Measurements from ENCODE around the gene ACTN4.

ACTN4 gene

DNA sequence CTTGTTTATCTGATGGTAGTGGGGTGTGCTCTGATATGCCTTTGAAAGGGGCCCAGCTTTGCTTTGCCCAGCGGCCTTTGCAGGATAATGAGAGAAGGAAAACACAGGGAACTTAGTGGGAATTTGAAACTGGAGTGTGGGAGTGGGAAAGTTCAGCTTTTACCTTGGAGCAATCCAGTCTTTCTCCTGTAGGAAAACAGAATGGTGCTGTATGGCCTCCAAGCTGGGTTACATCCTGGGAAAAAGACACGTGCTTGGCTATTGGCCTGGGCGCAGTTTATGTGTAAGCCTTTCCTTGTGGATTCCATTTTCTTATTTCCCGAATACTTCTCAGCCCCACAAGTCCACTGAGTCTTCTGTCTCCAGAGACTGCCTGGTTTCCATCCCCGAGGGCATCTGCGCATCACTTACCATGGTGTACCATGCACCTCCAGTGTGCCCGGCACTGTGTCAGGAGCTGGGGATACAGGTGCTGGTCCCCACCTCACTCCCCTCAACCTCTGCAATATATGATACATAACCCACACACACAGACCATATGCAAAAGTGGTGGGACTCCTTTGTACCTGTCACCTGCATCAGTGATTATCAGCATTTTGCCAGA, 31.5 kb downstream of the ACTN4 start:
- 0 out of 2 replicates have a peak, but pooled peaks cover 2% of the 10 kb centered on the region for H3K36me3 ChIP-seq (ENCODE audit: control insufficient read depth, insufficient read depth, low read length)
- no peak overlapping the region for H3K4me3 ChIP-seq (ENCODE audit: low read length)
- no peaks in the 10 kb centered on the region for H3K9me3 ChIP-seq (ENCODE audit: control insufficient read depth, insufficient read depth, low read length)
- H3K27ac ChIP-seq (ENCODE audit: low read length) = no peak overlapping the region
- WGBS (ENCODE audit: insufficient coverage, insufficient read length) = no CpG with 5 or more reads among the region's 7 CpGs
- no peak for DNase-seq (ENCODE audit: low read depth, low spot score)
- H3K27me3 ChIP-seq (ENCODE audit: control insufficient read depth, insufficient read depth, low read length) = no peaks in the 10 kb centered on the region
- peaks cover 12% of the 10 kb centered on the region for H3K4me1 ChIP-seq (ENCODE audit: control insufficient read depth, insufficient read depth, low read length)

DNA sequence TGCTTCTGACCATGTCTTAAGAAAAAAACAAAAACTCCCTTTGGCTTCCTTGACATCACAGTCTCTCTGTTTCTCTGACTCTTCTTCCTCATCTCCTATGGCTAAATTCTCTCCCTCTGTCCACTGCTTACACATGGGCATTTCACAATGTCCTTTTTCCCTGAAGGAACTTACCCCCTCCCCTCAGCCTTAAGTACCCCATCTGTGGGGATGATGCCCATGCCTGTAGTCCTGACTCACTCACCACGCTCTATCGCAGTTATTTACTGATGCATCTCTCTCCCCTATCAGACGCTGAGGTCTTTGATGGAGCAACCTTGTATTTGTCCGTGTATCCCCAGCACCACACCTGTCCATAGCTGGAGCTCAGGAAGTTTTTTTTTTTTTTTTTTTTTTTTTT, 32.4 kb downstream of the ACTN4 start:
- no peak for DNase-seq (ENCODE audit: low read depth, low spot score)
- no CpG with 5 or more reads among the region's 4 CpGs for WGBS (ENCODE audit: insufficient coverage, insufficient read length)
- Histone ChIP-seq H3K27me3 (ENCODE audit: control insufficient read depth, insufficient read depth, low read length) (no peaks in the 10 kb centered on the region), H3K4me1 (ENCODE audit: control insufficient read depth, insufficient read depth, low read length) (peaks cover 16% of the 10 kb centered on the region; the same call in 1 of the 2 replicates), H3K36me3 (ENCODE audit: control insufficient read depth, insufficient read depth, low read length) (0 out of 2 replicates have a peak, but pooled peaks cover 2% of the 10 kb centered on the region), H3K27ac (ENCODE audit: low read length) (no peak overlapping the region), H3K4me3 (ENCODE audit: low read length) (no peak overlapping the region), H3K9me3 (ENCODE audit: control insufficient read depth, insufficient read depth, low read length) (no peaks in the 10 kb centered on the region)

DNA sequence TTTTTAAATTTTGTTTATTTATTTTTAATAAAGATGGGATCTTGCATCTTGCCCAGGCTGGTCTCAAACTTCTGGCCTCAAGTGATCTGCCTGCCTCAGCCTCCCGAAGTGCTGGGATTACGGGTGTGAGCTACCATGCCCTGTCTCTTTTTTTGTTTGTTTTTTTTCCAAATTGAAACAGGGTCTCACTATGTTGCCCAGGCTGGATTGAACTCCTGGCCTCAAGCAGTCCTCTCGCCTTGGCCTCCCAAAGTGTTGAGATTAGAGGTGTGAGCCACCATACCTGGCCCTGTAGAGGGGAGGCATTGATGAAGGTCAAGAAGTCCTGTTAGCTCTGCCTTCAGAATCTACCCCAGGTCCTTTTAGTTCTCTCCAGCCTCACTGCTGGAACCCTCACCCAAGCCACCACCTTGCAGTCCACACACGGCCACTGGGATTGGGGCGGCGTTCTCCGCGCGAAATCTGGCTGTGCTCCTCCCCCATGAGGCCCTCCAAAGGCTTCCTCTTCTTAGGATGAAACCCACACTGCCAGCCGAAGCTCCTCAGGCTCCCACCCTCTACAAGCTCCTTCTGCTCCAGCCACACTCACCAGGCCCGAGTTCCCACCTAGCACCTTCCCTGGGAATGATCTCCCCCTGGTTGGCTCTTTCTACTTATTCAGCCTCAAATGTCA, 34.9 kb downstream of the ACTN4 start:
- WGBS (ENCODE audit: insufficient coverage, insufficient read length) = no CpG with 5 or more reads among the region's 11 CpGs
- peaks cover 19% of the 10 kb centered on the region for H3K4me1 ChIP-seq (ENCODE audit: control insufficient read depth, insufficient read depth, low read length)
- 0 out of 2 replicates have a peak, but pooled peaks cover 2% of the 10 kb centered on the region for H3K36me3 ChIP-seq (ENCODE audit: control insufficient read depth, insufficient read depth, low read length)
- no peaks in the 10 kb centered on the region for H3K27me3 ChIP-seq (ENCODE audit: control insufficient read depth, insufficient read depth, low read length)
- no peak for DNase-seq (ENCODE audit: low read depth, low spot score)
- H3K27ac ChIP-seq (ENCODE audit: low read length) = peak overlapping the region; percentile 3
- H3K9me3 ChIP-seq (ENCODE audit: control insufficient read depth, insufficient read depth, low read length) = no peaks in the 10 kb centered on the region
- no peak overlapping the region for H3K4me3 ChIP-seq (ENCODE audit: low read length)

DNA sequence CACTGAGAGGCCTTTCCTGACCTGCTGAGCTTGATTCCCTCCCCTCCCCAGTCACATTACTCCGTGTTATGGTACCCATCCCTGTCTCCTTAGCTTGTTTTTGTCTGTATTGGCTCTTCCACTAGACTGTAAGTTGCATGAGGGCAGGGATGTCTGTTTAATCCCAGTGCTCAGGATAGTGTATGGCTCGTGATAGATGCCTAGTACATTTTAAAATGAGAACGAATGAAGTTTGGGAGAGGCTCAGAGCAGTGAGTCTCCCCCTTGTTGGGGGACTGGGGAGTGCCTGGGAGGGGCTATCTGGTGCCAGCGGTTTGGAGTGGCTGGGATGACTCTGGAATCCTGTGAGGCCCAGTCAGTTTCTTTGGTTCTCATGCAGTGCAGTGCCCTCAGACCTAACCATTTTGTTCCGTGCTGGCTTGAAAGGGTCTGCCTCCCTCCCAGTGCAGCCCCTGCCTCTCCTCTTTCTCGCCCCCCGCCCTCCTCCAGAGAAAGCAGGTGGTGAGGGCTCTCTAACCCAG, 35.5 kb downstream of the ACTN4 start:
- WGBS (ENCODE audit: insufficient coverage, insufficient read length) = no CpG with 5 or more reads among the region's 7 CpGs
- Histone ChIP-seq H3K36me3 (ENCODE audit: control insufficient read depth, insufficient read depth, low read length) (0 out of 2 replicates have a peak, but pooled peaks cover 2% of the 10 kb centered on the region), H3K4me1 (ENCODE audit: control insufficient read depth, insufficient read depth, low read length) (peaks cover 19% of the 10 kb centered on the region), H3K4me3 (ENCODE audit: low read length) (no peak overlapping the region), H3K27ac (ENCODE audit: low read length) (peak overlapping the region; percentile 3), H3K9me3 (ENCODE audit: control insufficient read depth, insufficient read depth, low read length) (no peaks in the 10 kb centered on the region), H3K27me3 (ENCODE audit: control insufficient read depth, insufficient read depth, low read length) (no peaks in the 10 kb centered on the region)
- DNase-seq (ENCODE audit: low read depth, low spot score) = no peak

DNA sequence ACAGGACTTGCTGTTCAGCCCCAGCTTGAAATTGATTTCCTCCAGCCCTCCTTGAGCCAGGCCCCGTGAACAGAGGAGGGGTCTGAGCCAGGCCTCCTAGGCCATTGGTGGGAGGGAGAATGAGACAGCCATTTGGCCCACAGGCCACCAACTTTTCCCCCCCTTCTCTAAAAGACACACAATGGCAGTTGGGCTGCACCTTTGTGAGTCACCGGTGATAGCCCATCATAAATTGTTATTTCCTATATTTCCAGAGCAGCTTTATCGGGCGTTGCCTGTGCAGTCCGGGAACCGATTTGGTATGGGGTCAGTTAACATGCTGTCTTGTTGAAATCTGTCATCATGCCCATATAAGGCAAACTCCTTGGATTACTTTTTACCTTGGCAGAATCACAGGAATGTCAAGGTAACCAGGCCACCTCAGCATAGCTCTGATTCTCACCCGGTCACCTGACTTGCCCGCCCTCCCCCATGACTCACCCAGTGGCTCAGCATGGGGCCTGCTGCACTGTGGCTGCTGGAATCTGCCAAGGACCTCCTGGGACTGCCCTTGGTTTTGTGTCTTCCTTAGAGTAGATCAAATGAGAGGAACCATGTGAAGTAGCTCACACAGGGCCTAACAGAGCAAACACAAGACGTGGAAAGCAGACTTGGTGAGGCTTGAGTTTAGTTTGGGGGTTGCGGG, 36.1 kb downstream of the ACTN4 start:
- peak; percentile 82 for DNase-seq (ENCODE audit: low read depth, low spot score)
- WGBS (ENCODE audit: insufficient coverage, insufficient read length) = no CpG with 5 or more reads among the region's 10 CpGs
- Histone ChIP-seq H3K36me3 (ENCODE audit: control insufficient read depth, insufficient read depth, low read length) (0 out of 2 replicates have a peak, but pooled peaks cover 2% of the 10 kb centered on the region), H3K27ac (ENCODE audit: low read length) (peak overlapping the region; percentile 3), H3K4me1 (ENCODE audit: control insufficient read depth, insufficient read depth, low read length) (peaks cover 19% of the 10 kb centered on the region), H3K9me3 (ENCODE audit: control insufficient read depth, insufficient read depth, low read length) (no peaks in the 10 kb centered on the region), H3K27me3 (ENCODE audit: control insufficient read depth, insufficient read depth, low read length) (no peaks in the 10 kb centered on the region), H3K4me3 (ENCODE audit: low read length) (no peak overlapping the region)

DNA sequence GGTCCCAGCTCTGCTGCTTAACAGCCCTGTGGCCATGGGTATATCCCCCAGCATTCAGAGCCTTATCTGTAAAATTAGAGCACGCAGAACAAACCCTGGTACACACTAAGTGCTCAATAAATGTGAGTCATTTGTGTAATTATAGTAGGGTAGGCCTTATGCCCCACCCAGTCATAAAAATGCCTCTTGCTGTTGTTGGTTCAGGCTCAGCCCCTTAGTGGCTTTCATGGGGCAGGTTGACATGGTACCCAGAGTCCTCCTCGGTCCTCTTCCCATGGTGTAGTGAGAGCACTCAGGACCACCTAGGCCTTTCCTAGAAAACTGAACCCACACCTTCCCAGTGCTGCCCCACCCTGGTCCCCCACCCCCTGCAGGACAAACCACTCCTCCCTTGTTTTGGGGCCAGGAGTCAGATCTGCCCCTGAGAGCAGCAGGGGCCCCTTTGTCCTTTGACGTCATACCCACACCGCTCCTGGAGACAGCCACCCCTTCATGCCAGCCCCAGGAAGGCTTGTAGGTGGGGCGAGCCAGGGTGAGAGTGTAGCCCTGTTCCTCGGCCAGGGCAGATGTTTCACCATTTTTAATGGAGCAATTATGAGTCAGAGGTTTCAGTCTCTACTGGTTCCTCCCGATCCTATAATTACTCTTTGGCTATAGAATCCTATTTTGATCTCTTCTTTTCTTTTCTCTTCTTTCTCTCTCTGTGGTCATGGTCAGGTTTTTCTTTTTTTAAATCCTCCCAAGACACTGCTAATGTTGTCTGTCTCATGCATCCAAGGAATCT, 36.8 kb downstream of the ACTN4 start:
- Histone ChIP-seq H3K27ac (ENCODE audit: low read length) (no peak overlapping the region), H3K27me3 (ENCODE audit: control insufficient read depth, insufficient read depth, low read length) (no peaks in the 10 kb centered on the region), H3K36me3 (ENCODE audit: control insufficient read depth, insufficient read depth, low read length) (no peaks in the 10 kb centered on the region), H3K4me3 (ENCODE audit: low read length) (no peak overlapping the region), H3K9me3 (ENCODE audit: control insufficient read depth, insufficient read depth, low read length) (no peaks in the 10 kb centered on the region), H3K4me1 (ENCODE audit: control insufficient read depth, insufficient read depth, low read length) (peaks cover 19% of the 10 kb centered on the region)
- no CpG with 5 or more reads among the region's 7 CpGs for whole genome bisulfite sequencing (ENCODE audit: insufficient coverage, insufficient read length)
- DNase-seq (ENCODE audit: low read depth, low spot score) = no peak

DNA sequence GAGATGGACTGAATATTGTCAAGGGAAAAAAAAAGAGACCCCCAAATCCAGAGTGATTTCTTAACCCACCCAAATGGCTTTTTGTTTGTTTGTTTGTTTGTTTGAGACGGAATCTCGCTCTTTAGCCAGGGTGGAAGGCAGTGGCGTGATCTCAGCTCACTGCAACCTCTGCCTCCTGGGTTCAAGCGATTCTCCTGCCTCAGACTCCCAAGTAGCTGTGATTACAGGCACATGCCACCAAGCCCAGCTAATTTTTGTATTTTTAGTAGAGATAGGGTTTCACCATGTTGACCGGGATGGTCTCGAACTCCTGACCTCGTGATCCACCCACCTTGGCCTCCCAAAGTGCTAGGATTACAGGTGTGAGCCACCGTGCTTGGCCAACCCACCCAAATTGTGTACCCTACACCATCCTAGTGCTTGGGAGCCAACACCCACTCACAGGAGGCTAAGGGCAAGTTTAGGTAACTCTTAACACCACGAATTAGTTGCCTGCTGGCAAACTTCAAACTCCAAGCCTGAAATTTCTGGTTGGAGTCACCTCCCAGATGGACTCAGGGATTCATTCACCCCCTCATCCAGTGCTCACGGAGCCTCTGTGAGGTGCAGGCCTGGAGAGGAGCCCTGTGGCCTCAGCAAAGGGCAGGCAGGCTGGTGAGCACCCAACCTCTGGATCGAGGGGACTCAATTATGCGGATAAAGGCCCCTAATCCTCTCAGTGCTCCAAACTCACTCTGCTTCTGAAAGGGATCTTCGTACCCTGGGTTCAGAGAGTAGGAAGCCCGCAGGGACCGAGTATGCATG, 37.6 kb downstream of the ACTN4 start:
- no CpG with 5 or more reads among the region's 15 CpGs for WGBS (ENCODE audit: insufficient coverage, insufficient read length)

DNA sequence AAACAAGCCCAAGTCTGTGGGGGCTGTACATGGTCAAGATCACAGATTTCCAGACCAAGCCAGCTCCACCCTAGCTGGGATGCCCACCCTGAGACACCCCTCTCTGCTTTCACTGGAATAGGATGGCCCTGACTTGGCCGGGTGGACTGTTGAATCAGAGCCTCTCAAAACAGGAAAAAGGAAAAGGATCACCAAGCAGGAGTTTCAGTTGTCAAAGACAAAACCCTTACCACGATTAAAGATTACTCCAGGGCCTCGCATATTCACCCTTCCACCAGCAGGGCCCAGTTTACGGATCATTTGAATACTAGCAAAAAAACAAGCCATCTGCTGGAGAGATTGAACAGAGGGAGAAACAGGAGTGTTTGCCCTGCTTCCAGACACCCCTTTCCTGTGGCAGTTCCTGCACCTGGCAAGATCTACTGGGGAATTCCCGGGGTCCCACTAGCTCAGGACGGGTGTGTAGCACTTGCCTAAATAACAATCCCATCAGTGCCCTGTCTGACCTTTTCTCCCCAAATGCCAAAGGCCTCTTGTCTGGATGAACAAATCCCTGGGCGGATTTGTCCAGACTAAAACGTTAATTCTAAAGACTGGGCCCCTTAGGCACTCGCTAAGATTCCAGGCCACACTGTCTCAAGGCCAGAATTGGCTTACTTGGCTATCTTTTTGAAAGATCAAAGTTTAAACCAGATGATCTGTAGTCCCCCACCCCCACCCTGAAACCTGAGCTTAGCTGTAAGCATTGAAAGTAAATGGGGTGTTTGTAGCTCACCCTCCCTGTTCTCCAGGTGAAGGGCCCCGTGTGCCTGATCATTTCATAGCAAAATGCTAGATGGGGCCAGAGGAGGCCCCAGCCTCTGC, 38.4 kb downstream of the ACTN4 start:
- peak overlapping the region; percentile 47 for H3K27ac ChIP-seq (ENCODE audit: low read length)
- WGBS (ENCODE audit: insufficient coverage, insufficient read length) = no CpG with 5 or more reads among the region's 10 CpGs
- H3K27me3 ChIP-seq (ENCODE audit: control insufficient read depth, insufficient read depth, low read length) = no peaks in the 10 kb centered on the region
- no peaks in the 10 kb centered on the region for H3K9me3 ChIP-seq (ENCODE audit: control insufficient read depth, insufficient read depth, low read length)
- H3K4me1 ChIP-seq (ENCODE audit: control insufficient read depth, insufficient read depth, low read length) = peaks cover 19% of the 10 kb centered on the region
- no peak overlapping the region for H3K4me3 ChIP-seq (ENCODE audit: low read length)
- no peaks in the 10 kb centered on the region for H3K36me3 ChIP-seq (ENCODE audit: control insufficient read depth, insufficient read depth, low read length)
- DNase-seq (ENCODE audit: low read depth, low spot score) = no peak

More for the DNA sequence above, 37.6 kb downstream of the ACTN4 start:
- no peaks in the 10 kb centered on the region for H3K27me3 ChIP-seq (ENCODE audit: control insufficient read depth, insufficient read depth, low read length)
- peaks cover 19% of the 10 kb centered on the region for H3K4me1 ChIP-seq (ENCODE audit: control insufficient read depth, insufficient read depth, low read length)
- no peaks in the 10 kb centered on the region for H3K9me3 ChIP-seq (ENCODE audit: control insufficient read depth, insufficient read depth, low read length)
- no peak for DNase-seq (ENCODE audit: low read depth, low spot score)
- no peaks in the 10 kb centered on the region for H3K36me3 ChIP-seq (ENCODE audit: control insufficient read depth, insufficient read depth, low read length)
- peak overlapping the region; percentile 47 for H3K27ac ChIP-seq (ENCODE audit: low read length)
- no peak overlapping the region for H3K4me3 ChIP-seq (ENCODE audit: low read length)

DNA sequence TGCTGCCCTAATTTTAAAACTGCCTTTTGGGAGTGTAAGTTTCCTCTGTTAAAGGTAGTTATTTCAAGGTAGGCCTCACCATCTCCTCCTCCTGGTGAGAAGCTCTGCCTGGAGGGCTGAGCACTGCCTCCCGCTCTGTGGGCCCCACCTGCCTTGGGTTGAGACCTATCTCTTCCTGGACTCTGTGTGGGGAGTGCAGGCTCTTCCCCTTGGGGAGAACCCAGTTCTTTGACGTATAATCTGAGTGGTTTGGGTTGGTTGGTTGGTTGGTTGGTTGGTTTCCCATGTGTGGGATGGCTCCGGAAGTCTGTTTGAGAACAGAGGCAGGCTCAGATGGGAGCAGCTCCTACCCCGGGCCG, 39.1 kb downstream of the ACTN4 start:
- no peak for DNase-seq (ENCODE audit: low read depth, low spot score)
- H3K9me3 ChIP-seq (ENCODE audit: control insufficient read depth, insufficient read depth, low read length) = no peaks in the 10 kb centered on the region
- no peaks in the 10 kb centered on the region for H3K27me3 ChIP-seq (ENCODE audit: control insufficient read depth, insufficient read depth, low read length)
- H3K36me3 ChIP-seq (ENCODE audit: control insufficient read depth, insufficient read depth, low read length) = no peaks in the 10 kb centered on the region
- no peak overlapping the region for H3K27ac ChIP-seq (ENCODE audit: low read length)
- WGBS (ENCODE audit: insufficient coverage, insufficient read length) = no CpG with 5 or more reads among the region's 5 CpGs
- no peak overlapping the region for H3K4me3 ChIP-seq (ENCODE audit: low read length)
- peaks cover 19% of the 10 kb centered on the region for H3K4me1 ChIP-seq (ENCODE audit: control insufficient read depth, insufficient read depth, low read length)
